ENCODE measurements around the gene MSANTD1.

MSANTD1 gene

DNA sequence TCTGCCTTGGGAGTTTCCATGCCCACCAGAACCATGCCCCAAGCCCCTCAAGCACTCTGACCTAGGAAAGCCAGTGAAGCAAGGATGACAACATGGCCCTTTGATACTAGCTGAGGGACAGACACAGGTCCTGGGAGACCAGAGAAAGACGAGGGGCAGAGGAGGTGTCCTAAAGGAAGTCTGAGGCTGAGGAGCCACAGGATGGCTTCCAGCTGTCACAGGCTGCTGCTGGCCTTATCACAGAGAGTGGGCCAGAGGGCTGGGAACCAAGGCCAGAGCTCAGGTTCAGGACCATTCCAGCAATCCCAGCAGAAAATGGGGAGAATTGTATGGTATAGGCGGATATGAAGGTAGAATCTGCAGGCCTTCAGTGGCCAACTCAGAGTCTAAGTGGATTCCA is 31.7 kb upstream of the MSANTD1 start:
- no peak for DNase-seq

- DNase-seq: no peak
Observed at GRCh38 chr4:3217771-3218170, 31.2 kb upstream of the MSANTD1 start.

DNA sequence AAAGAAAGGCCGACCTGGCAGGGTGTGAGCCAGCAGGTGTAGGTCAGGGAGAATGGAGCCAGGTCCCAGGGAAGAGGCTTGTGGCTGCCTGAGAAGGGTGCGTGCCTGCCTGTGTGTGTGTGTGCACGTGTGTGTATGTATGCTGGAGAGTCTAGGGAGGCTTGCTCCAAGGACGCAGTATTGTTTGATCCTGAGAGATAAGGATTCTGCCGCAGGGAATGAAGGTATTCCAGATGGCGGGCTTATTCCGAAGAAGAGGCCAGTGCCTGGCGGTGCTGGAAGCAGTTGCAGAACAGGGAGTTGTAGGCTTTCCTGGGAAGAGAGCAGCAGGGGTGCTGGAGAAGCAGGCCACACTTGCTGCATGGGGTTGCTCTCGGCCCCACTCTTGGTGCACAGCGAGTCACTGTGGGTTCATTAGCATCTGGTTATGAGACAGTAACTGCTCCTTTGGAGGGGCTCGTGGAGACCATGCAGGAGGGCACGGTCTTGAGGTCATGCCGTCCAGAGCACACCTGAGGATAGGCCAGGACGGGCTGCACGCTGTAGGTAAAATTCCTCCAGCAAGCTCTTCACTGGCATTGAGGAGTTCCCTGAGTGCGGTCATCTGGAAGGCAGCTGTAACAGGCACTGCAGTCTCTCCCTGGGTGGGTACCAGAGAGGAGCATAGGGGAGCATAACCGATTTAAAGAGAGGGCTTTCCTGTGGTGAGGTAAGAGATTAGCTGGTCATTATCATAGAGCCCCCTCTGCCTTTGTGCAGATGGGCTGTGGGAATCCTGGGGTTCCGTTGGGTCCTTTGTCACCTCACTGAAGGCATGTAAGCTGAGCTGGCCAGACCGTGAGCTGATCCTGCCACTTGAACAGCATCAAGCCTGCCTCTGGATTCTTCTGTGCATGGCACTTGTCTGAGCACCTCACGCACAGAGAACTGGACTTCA is 29.9 kb upstream of the MSANTD1 start:
- no peak for DNase-seq

DNA sequence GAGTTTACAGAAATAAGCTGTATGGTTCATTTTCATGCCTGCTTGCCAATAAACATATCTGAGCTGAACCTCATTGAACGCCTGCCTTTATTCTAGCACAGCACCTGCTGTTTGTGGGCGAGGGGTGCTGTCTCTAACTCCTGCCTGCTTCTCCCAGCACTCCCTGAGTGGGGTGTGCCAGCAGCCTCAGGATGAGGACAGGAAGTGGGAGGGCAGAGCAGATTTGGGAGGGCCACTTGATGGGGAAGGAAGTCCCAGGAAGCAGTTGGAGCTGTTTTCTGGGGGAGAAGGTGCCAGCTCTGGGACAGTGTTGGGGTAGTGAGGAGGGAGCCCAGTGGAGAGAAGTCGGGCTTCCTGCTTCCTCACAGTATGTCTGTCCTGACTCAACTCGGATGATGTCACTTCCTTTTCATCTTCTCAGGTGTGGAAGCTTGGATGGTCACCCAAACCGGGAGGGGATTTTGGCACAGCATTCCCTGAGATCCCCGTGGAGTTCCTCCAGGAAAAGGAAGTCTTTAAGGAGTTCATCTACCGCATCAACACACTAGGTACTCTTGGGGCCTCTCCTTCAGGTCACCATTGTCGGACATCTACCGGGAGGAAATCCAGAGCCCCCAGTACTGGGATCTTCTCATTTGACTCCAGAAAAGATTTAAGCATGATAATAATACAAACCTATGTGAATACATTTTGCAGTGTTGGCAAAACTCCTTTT is 29.0 kb upstream of the MSANTD1 start:
- no peak for DNase-seq

DNA sequence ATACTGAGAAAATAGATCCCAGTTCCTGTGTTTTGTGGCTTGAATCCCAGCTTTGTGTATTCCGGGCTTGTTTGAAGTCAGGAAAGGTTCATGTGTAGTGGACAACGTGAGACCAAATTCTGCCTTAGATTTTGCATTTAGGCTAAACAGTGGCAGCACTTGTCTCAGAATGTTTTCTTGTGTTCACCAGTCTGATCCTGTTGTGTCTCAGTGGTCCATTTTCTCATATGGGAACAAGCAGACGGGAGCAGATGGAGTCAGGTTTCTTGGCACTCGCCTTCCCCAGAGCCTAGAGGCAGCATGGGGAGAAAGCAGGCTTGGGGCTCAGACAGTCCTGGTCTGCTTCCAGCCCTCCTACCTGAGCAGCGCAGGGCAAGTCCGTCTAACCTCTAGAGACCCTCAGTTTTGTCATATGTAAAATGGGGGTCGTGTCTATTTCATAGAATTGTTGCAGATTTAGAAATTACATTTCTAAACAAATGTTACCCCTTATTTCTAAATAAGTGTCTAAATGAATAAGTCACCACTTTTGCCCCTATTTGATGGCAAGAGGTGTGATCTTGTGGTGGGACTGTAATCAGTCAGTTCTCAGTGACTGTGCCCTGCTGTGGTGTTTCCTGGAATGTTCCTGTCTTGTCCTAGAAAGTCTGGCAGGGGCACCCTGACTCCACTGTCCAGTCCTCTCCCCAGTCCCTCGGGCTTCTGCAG is 28.3 kb upstream of the MSANTD1 start:
- DNase-seq: no peak

DNA sequence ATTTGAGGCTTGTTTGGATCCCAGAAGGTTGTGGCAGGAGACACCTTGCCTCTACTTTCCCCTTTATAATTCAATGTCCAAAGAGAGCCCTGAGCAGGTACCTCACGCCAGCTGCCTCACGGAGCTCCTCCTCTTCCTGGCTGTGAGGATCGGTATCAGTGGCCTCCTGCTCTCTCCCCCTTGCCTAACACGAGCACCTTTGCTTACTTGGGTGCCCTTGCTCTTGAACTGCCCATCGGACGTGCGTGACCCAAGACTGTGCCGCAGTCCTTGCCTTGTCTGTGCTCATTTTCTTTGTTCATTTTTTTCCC is 27.8 kb upstream of the MSANTD1 start:
- DNase-seq: no peak

GRCh38 chr4:3221996-3222395 is 27.0 kb upstream of the MSANTD1 start:
- no peak for DNase-seq

DNA sequence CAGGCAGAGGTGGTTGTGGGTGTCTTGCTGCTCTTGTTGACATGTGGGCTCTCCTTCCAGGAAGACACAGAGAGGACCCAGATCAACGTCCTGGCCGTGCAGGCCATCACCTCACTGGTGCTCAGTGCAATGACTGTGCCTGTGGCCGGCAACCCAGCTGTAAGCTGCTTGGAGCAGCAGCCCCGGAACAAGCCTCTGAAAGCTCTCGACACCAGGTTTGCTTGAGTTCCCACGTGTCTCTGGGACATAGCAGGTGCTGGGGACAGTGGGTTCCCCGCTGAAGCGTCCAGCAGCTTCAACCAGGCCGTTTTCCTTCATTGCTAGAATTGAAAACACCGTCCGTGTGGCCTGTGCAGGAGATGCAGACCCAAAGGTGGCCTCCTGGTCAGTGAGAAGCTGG is 25.6 kb upstream of the MSANTD1 start:
- no peak for DNase-seq

DNA sequence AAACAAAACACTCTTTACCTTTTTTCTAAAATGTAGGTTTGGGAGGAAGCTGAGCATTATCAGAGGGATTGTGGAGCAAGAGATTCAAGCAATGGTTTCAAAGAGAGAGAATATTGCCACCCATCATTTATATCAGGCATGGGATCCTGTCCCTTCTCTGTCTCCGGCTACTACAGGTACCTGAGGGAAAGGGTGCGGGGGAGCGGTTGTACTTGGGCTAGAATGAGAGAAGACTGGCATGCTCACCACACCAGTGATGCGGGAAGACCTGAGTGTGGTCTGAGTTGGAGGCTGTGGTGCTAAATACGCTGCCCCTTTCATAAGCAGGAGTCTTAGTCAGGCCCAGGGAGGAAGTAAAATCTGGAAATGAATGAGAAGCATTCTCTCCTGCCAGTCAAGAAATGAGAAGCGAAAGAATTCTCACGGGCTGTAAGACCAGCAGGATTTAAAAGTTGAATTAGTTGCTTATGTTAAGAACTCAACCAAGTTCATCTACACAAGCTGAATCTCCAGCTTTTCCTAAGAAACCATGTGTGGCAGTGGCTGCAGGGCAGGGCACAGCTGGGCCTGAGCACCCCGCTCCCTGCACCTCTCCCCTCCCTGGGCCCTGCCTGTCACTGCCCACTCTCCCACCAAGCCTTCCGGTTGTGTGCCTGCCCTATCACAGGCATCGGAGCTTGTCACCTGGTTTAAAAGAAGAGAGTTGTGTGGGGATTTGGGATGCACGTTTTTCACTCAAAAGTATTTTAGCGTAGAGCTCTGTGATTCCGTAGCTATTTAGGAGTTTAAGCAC is 24.8 kb upstream of the MSANTD1 start:
- DNase-seq: no peak

DNA sequence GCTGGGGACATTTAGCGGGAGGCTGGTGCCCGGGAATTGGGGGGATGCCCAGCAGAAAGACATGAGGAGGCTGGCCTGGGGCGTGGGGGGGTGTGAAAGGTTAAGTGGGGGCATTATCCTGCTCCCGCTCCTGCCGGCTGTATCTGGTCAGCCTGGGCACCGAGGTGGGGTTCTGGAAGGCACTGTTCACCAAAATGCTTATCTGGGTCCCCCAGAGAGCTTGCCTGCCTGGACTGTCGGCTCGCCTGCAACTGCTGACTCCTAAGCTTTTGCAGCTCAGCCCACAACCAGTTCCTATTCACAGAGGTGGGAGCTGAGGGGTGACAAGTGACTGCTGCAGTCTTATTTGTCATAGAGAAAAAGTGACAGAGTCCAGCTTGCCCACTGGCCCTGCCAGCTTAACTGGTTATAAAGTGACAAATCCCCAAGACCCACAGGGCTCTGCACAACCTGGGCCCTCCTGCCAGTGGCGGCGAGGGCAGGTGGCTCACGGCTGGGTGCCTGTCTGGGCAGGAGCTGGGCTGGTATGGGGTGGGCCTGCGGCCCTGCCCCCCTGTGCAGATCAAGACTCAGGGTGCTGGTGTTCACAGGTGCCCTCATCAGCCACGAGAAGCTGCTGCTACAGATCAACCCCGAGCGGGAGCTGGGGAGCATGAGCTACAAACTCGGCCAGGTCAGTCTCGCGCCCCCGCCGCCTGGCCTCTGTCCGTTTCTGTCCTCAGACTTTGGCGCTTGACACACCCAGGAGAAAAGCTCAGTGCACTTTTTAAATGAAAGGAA is 23.7 kb upstream of the MSANTD1 start:
- DNase-seq: no peak

GRCh38 chr4:3225936-3226335 is 23.0 kb upstream of the MSANTD1 start:
- no peak for DNase-seq

DNA sequence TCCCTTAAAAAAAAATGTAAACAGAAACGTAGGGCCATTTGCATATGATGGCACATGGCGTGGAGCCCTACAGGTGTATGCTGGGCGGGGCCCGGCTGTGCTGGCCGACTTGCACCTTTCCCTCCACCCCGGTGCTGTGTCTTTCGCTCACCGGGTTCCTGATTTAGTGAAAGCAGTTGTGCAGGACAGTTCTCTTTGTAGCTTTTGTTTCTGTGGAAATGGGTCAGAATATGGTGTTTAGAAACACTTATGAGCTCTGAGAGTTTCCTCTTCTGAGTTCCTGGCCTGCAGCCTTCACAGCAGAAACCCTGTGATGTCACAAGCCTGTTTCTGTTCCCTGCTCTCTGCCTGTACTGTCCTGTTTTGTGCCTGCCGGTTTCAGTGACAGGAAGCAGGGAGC is 22.5 kb upstream of the MSANTD1 start:
- DNase-seq: no peak

- DNase-seq: no peak
Observed at GRCh38 chr4:3226944-3227343, 22.0 kb upstream of the MSANTD1 start.

GRCh38 chr4:3227878-3228675 is 20.9 kb upstream of the MSANTD1 start:
- DNase-seq: no peak

GRCh38 chr4:3228881-3229280 is 20.1 kb upstream of the MSANTD1 start:
- DNase-seq: no peak

DNA sequence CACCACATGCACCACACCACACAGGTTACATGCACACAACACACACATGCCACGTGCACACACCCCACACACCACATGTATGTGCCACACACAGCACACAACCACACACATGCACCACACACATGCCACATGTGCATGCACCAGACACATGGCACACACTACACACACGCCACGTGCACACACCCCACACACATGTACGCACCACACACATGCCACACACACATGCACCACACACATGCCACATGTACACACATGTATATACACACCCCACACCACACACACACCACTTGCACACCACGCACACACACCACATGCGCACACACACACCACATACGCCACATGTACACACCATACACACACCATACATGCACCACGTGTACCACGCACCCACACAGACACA is 19.6 kb upstream of the MSANTD1 start:
- DNase-seq: no peak

GRCh38 chr4:3229964-3230363 is 19.0 kb upstream of the MSANTD1 start:
- DNase-seq: no peak

DNA sequence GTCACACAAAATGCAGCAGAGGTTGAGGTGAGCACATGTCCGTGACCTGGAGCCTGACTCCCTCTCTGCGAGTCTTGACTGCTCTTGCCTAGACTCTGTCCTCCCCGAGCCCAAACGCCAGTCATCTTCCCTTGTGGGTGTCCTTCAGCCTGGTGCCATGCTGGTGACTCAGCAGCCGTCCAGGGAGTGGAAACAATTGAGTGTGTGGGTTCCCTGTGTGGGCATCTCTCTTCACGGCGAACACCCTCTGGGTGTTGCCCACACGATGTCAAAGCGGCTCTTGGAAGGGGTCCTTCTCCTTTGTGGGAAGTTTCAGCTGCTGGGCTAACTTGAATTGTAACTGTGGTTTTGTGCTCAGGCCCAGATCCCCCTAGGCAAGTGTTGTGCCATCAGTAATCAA is 17.5 kb upstream of the MSANTD1 start:
- DNase-seq: no peak

DNA sequence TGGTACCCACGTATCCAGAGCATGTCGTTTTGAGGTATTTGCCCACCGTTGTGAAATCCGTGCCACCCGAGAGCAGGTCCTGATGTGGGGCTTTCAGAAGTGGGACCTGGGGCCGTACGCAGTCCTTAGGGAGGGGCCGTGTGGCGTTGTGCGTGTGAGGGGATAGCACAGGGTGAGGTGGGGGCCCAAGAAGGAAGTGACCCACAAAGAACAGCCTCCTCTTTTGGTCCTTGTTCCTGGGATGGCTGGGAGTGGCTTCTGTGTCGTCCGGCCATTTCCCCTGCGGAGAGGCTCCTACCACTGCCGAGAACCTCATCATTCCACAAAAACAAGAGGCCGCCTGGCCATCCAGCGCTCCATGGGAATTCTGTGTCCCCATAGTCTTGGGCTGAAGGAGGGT is 17.0 kb upstream of the MSANTD1 start:
- DNase-seq: no peak

GRCh38 chr4:3232871-3233271 is 16.1 kb upstream of the MSANTD1 start:
- no peak for DNase-seq

- DNase-seq: no peak
Observed at GRCh38 chr4:3233391-3234071, 15.4 kb upstream of the MSANTD1 start.

Measured in NCI-H2227 treated with DMSO at 0.1 percent for 48 hours (cell line).